ENCODE data around the gene STARD13. TPM values are rescaled to one million over a fixed set of nuclear protein-coding genes. Genes with fewer than 3 reads are reported as not detected.

STARD13 gene
- total RNA-seq (2022; extraction: Qiagen RNA extraction; ENCODE audit: low read depth) = 5.5 to 6.3 TPM (median 5.7 TPM) in 5 replicates

GRCh38 chr13:33285420-33286124 lies at the start of gene STARD13:
Gene STARD13, minus strand, starts transcription at chr13:33285755. Its CDS starts 117 bp downstream, at chr13:33285638.

Data from A549 treated with GW870086 at 1 μM for 4 hours (cell line).